WTC11 (cell line): ENCODE data around the gene CEP72. TPM values are rescaled to one million over a fixed set of nuclear protein-coding genes. Genes with fewer than 3 reads are reported as not detected.

Experiments used
- ATAC-seq: fragments of 200-7000 bp; cut with Tn5 transposase; 2 replicates; pipeline ENCODE4 v1.10.0; 2021; ENCODE audit warnings: mild to moderate bottlenecking, moderate library complexity
- CTCF ChIA-PET: fragments of 300-600 bp; sonication (Branson Sonifier 250); formaldehyde crosslinking; loops from one replicate; lab custom pipeline; 2021; ENCODE audit warnings: antibody characterized with exemption; lab: Charles Lee
- POLR2A ChIA-PET: fragments of 350-600 bp; sonication (Branson Sonifier 250); formaldehyde crosslinking; loops from one replicate; lab custom pipeline; 2021; ENCODE audit warnings: antibody characterized with exemption; lab: Charles Lee
- DNase-seq: peaks from one replicate; pipeline ENCODE4 v3.0.0; 2021; ENCODE audit warnings: low spot score
- H3K27ac Mint-ChIP-seq: 2 replicates; pipeline ENCODE4 v1.8.0; 2021; ENCODE audit warnings: mixed read lengths
- H3K27me3 Mint-ChIP-seq: 2 replicates; pipeline ENCODE4 v1.8.0; 2021; ENCODE audit warnings: low read depth, mild to moderate bottlenecking, moderate library complexity, mixed read lengths
- H3K36me3 Mint-ChIP-seq: 2 replicates; pipeline ENCODE4 v1.8.0; 2021; ENCODE audit warnings: mixed read lengths
- H3K4me1 Mint-ChIP-seq: 2 replicates; pipeline ENCODE4 v1.8.0; 2022; ENCODE audit warnings: mixed read lengths
- H3K4me3 Mint-ChIP-seq: 2 replicates; pipeline ENCODE4 v1.8.0; 2021; ENCODE audit warnings: mild to moderate bottlenecking, moderate library complexity, mixed read lengths
- H3K9me3 Mint-ChIP-seq: 2 replicates; pipeline ENCODE4 v1.8.0; 2021; ENCODE audit warnings: mixed read lengths
- CDX4 ChIP-seq: fragments of 250-450 bp; sonication (Bioruptor Pico); IDR thresholded peaks from 2 replicates; pipeline ENCODE4 v1.9.0; 2021; ENCODE audit warnings: moderate library complexity, mild to moderate bottlenecking, inconsistent platforms, borderline replicate concordance
- E2F4 ChIP-seq: sonication (generic); formaldehyde crosslinking; IDR thresholded peaks from 2 replicates; pipeline ENCODE4 v1.8.1; 2022; ENCODE audit warnings: low read depth, mild to moderate bottlenecking, moderate library complexity, missing genetic modification reagents, borderline replicate concordance
- ELF4 ChIP-seq: sonication (generic); formaldehyde crosslinking; IDR thresholded peaks from 2 replicates; pipeline ENCODE4 v1.8.1; 2022; ENCODE audit warnings: low read depth, mild to moderate bottlenecking, moderate library complexity, missing genetic modification reagents
- EMX1 ChIP-seq: fragments of 250-450 bp; sonication (Bioruptor Pico); IDR thresholded peaks from 2 replicates; pipeline ENCODE4 v1.8.0; 2021; ENCODE audit warnings: mild to moderate bottlenecking
- FOXK1 ChIP-seq: sonication (generic); formaldehyde crosslinking; IDR thresholded peaks from 2 replicates; pipeline ENCODE4 v1.8.0; 2022; ENCODE audit warnings: mild to moderate bottlenecking, moderate library complexity, missing genetic modification reagents
- FOXP1 ChIP-seq: sonication (generic); formaldehyde crosslinking; IDR thresholded peaks from 2 replicates; pipeline ENCODE4 v1.8.0; 2022; ENCODE audit warnings: missing genetic modification reagents, mild to moderate bottlenecking, moderate library complexity, borderline replicate concordance
- JAZF1 ChIP-seq: fragments of 250-450 bp; sonication (Bioruptor Pico); IDR thresholded peaks from 2 replicates; pipeline ENCODE4 v1.9.0; 2021; ENCODE audit warnings: moderate library complexity, mild to moderate bottlenecking, inconsistent platforms
- KAT7 ChIP-seq: sonication (generic); formaldehyde crosslinking; IDR thresholded peaks from 2 replicates; pipeline ENCODE4 v1.8.1; 2023; ENCODE audit warnings: missing genetic modification reagents, mild to moderate bottlenecking, borderline replicate concordance
- MLX ChIP-seq: sonication (generic); formaldehyde crosslinking; IDR thresholded peaks from 2 replicates; pipeline ENCODE4 v1.8.1; 2023; ENCODE audit warnings: mild to moderate bottlenecking, missing genetic modification reagents, moderate library complexity
- NFE2L1 ChIP-seq: sonication (generic); formaldehyde crosslinking; IDR thresholded peaks from 2 replicates; pipeline ENCODE4 v1.8.1; 2023; ENCODE audit warnings: missing genetic modification reagents
- RORB ChIP-seq: fragments of 250-450 bp; sonication (Bioruptor Pico); IDR thresholded peaks from 2 replicates; pipeline ENCODE4 v1.9.0; 2021; ENCODE audit warnings: mild to moderate bottlenecking
- SMAD4 ChIP-seq: sonication (generic); formaldehyde crosslinking; IDR thresholded peaks from 2 replicates; pipeline ENCODE4 v1.8.0; 2022; ENCODE audit warnings: mild to moderate bottlenecking, missing genetic modification reagents
- TP53 ChIP-seq: sonication (generic); formaldehyde crosslinking; IDR thresholded peaks from 2 replicates; pipeline ENCODE4 v1.8.1; 2023; ENCODE audit warnings: mild to moderate bottlenecking, missing genetic modification reagents
- ZMAT4 ChIP-seq: fragments of 250-450 bp; sonication (Bioruptor Pico); IDR thresholded peaks from 2 replicates; pipeline ENCODE4 v1.9.0; 2021; ENCODE audit warnings: mild to moderate bottlenecking
- ZNF281 ChIP-seq: sonication (generic); formaldehyde crosslinking; IDR thresholded peaks from 2 replicates; pipeline ENCODE4 v1.8.0; 2023; ENCODE audit warnings: mild to moderate bottlenecking, missing genetic modification reagents
- ZNF317 ChIP-seq: sonication (generic); formaldehyde crosslinking; IDR thresholded peaks from 2 replicates; pipeline ENCODE4 v1.8.1; 2023; ENCODE audit warnings: low read depth, mild to moderate bottlenecking, moderate library complexity, missing genetic modification reagents, borderline replicate concordance
- ZNF396 ChIP-seq: fragments of 250-450 bp; sonication (Bioruptor Pico); IDR thresholded peaks from 2 replicates; pipeline ENCODE4 v1.8.0; 2021; ENCODE audit warnings: mild to moderate bottlenecking, moderate library complexity, borderline replicate concordance
- ZNF425 ChIP-seq: fragments of 250-450 bp; sonication (Bioruptor Pico); conservative IDR thresholded peaks from 2 replicates; pipeline ENCODE4 v1.9.0; 2021; ENCODE audit warnings: mild to moderate bottlenecking
- total RNA-seq: library from RNA; stranded (reverse); gene quantifications from 3 replicates; pipeline ENCODE4 v1.2.3, GENCODE V29; 2021
- TF ChIP-seq, protein P1 (sequence below): sonication (generic); formaldehyde crosslinking; IDR thresholded peaks from 2 replicates; pipeline ENCODE4 v1.8.0; 2022; ENCODE audit warnings: mild to moderate bottlenecking, missing genetic modification reagents
- TF ChIP-seq, protein P2 (sequence below): sonication (generic); formaldehyde crosslinking; IDR thresholded peaks from 2 replicates; pipeline ENCODE4 v1.8.0; 2022; ENCODE audit warnings: mild to moderate bottlenecking, missing genetic modification reagents
- TF ChIP-seq, protein P3 (sequence below): sonication (generic); formaldehyde crosslinking; IDR thresholded peaks from 2 replicates; pipeline ENCODE4 v1.8.0; 2023; ENCODE audit warnings: missing genetic modification reagents, mild to moderate bottlenecking, borderline replicate concordance

CEP72 gene
- total RNA-seq, 1 experiment from 2014 or later = 26.6 TPM

DNA sequence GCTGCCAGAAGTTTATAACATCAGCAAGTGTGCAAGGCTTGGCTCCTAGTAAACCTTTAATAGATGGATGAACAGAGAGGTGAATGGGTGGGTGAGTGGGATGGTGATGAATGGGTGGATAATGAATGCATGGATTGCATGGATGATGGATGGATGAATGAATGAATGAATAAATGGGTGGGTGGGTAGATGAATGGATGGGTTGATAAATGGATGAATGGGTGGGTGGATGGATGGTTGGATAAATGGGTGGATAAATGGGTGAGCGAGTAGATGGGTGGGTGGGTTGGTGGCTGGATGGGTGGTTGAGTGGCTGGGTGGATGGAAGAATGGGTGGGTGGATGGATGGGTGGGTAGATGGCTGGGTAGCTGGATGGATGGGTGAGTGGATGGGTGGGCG is 28.5 kb upstream of the CEP72 start:
- ATAC-seq = no peak
- H3K36me3 Mint-ChIP-seq = no peaks in the 10 kb centered on the region
- CTCF ChIA-PET = no interaction called here
- TF ChIP-seq KAT7 (CRISPR knock-in tag) = no peak
- no peak for TF ChIP-seq FOXK1 (CRISPR knock-in tag)
- TF ChIP-seq FOXP1 (CRISPR knock-in tag) = no peak
- TF ChIP-seq NFE2L1 (CRISPR knock-in tag) = no peak
- no peak for TF ChIP-seq JAZF1 (CRISPR knock-in tag)
- TF ChIP-seq, protein P1, sequence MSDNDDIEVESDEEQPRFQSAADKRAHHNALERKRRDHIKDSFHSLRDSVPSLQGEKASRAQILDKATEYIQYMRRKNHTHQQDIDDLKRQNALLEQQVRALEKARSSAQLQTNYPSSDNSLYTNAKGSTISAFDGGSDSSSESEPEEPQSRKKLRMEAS (CRISPR knock-in tag) = no peak
- TF ChIP-seq ZNF425 (CRISPR knock-in tag) = no peak
- TF ChIP-seq ZMAT4 (CRISPR knock-in tag) = no peak
- no peak for TF ChIP-seq ZNF396
- TF ChIP-seq EMX1 (CRISPR knock-in tag) = no peak
- TF ChIP-seq, all 79 proteins: peak for 0
- Mint-ChIP-seq H3K27me3 (peaks cover 21% of the 10 kb centered on the region), H3K27ac (no peak overlapping the region), H3K4me3 (no peak overlapping the region), H3K4me1 (peaks cover 11% of the 10 kb centered on the region), H3K9me3 (peaks cover 13% of the 10 kb centered on the region)
- no peak for DNase-seq
- POLR2A ChIA-PET = no interaction called here

GRCh38 chr5:584216-584615 is 27.9 kb upstream of the CEP72 start:
- H3K4me1 Mint-ChIP-seq = peaks cover 11% of the 10 kb centered on the region
- CTCF ChIA-PET = no interaction called here
- ATAC-seq (no peak), DNase-seq (no peak)
- H3K27ac Mint-ChIP-seq = no peak overlapping the region
- H3K4me3 Mint-ChIP-seq = no peak overlapping the region
- POLR2A ChIA-PET = no interaction called here
- peaks cover 26% of the 10 kb centered on the region for H3K27me3 Mint-ChIP-seq
- peaks cover 13% of the 10 kb centered on the region; the same call in 1 of the 2 replicates for H3K9me3 Mint-ChIP-seq
- H3K36me3 Mint-ChIP-seq = no peaks in the 10 kb centered on the region
- TF ChIP-seq ZNF281 (CRISPR knock-in tag) (no peak), E2F4 (CRISPR knock-in tag) (no peak), CDX4 (CRISPR knock-in tag) (no peak), ZNF317 (CRISPR knock-in tag) (no peak), ELF4 (CRISPR knock-in tag) (no peak), SMAD4 (CRISPR knock-in tag) (no peak), TP53 (CRISPR knock-in tag) (no peak), RORB (CRISPR knock-in tag) (no peak), MLX (CRISPR knock-in tag) (no peak), NFE2L1 (CRISPR knock-in tag) (no peak)
- TF ChIP-seq, protein P2, sequence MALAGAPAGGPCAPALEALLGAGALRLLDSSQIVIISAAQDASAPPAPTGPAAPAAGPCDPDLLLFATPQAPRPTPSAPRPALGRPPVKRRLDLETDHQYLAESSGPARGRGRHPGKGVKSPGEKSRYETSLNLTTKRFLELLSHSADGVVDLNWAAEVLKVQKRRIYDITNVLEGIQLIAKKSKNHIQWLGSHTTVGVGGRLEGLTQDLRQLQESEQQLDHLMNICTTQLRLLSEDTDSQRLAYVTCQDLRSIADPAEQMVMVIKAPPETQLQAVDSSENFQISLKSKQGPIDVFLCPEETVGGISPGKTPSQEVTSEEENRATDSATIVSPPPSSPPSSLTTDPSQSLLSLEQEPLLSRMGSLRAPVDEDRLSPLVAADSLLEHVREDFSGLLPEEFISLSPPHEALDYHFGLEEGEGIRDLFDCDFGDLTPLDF = no peak
- TF ChIP-seq, protein P3, sequence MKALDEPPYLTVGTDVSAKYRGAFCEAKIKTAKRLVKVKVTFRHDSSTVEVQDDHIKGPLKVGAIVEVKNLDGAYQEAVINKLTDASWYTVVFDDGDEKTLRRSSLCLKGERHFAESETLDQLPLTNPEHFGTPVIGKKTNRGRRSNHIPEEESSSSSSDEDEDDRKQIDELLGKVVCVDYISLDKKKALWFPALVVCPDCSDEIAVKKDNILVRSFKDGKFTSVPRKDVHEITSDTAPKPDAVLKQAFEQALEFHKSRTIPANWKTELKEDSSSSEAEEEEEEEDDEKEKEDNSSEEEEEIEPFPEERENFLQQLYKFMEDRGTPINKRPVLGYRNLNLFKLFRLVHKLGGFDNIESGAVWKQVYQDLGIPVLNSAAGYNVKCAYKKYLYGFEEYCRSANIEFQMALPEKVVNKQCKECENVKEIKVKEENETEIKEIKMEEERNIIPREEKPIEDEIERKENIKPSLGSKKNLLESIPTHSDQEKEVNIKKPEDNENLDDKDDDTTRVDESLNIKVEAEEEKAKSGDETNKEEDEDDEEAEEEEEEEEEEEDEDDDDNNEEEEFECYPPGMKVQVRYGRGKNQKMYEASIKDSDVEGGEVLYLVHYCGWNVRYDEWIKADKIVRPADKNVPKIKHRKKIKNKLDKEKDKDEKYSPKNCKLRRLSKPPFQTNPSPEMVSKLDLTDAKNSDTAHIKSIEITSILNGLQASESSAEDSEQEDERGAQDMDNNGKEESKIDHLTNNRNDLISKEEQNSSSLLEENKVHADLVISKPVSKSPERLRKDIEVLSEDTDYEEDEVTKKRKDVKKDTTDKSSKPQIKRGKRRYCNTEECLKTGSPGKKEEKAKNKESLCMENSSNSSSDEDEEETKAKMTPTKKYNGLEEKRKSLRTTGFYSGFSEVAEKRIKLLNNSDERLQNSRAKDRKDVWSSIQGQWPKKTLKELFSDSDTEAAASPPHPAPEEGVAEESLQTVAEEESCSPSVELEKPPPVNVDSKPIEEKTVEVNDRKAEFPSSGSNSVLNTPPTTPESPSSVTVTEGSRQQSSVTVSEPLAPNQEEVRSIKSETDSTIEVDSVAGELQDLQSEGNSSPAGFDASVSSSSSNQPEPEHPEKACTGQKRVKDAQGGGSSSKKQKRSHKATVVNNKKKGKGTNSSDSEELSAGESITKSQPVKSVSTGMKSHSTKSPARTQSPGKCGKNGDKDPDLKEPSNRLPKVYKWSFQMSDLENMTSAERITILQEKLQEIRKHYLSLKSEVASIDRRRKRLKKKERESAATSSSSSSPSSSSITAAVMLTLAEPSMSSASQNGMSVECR (CRISPR knock-in tag) = no peak
